ENCODE data around the gene NOTUM. TPM values are rescaled to one million over a fixed set of nuclear protein-coding genes. Genes with fewer than 3 reads are reported as not detected.

NOTUM gene
- total and polyA plus RNA-seq, 10 of the 15 experiments (the other 5 are each of a cell fraction or from before 2014, with no cell fraction given) = 0.04 to 0.13 TPM; not detected in 8

GRCh38 chr17:81904600-81905423 lies 56.2 kb downstream of the NOTUM start:
- H3K4me3 ChIP-seq = no peak overlapping the region
- H3K27ac ChIP-seq (ENCODE audit: control insufficient read depth, insufficient read depth) = no peak overlapping the region
- no peaks in the 10 kb centered on the region; a peak in 1 of 4 replicates for H3K27me3 ChIP-seq (replicated peaks in 1 of 2; ENCODE audit: control insufficient read depth in 2 of 2, insufficient read depth in 2 of 2, low read length in 1 of 2)
- no peak overlapping the region for H2AFZ ChIP-seq (ENCODE audit: control insufficient read depth, low read depth, low read length)
- H3K4me1 ChIP-seq (ENCODE audit: control insufficient read depth, insufficient read depth, low read length) = no peaks in the 10 kb centered on the region
- BruUV-seq (replicated peaks) = no TSS peak
- CTCF ChIA-PET = no interaction called here
- H3K9ac ChIP-seq (ENCODE audit: control insufficient read depth, insufficient read depth, low read length) = no peak overlapping the region
- peaks cover 3 to 4% of the 10 kb centered on the region in 2 experiments; a peak in 3 of 4 replicates for H3K36me3 ChIP-seq (ENCODE audit: control insufficient read depth in 2 of 2, insufficient read depth in 2 of 2, low read length in 1 of 2)
- in situ Hi-C loops (cut with MboI) = no loop called here
- H3K79me2 ChIP-seq (ENCODE audit: control insufficient read depth, insufficient read depth, low read length) = peaks cover 3% of the 10 kb centered on the region
- RAD21 ChIA-PET (ENCODE audit: unreplicated experiment) = no interaction called here
- POLR2A ChIA-PET = no interaction called here
- H3K4me2 ChIP-seq (ENCODE audit: control insufficient read depth, insufficient read depth) = no peak overlapping the region
- WGBS (ENCODE audit: insufficient coverage, insufficient replicate concordance, low lambda C conversion rate, missing lambda C conversion rate) = 93% methylated on average over 24 of the region's 28 CpGs
- FAIRE-seq = no peak
- SMC1A ChIA-PET (ENCODE audit: uncharacterized antibody, unreplicated experiment) = no interaction called here
- no peak for DNase-seq (ENCODE audit: low read depth, low spot score)
- intact Hi-C loops (cut with micrococcal nuclease; ENCODE audit: unreplicated experiment) = no loop called here
- no peaks in the 10 kb centered on the region for H3K9me3 ChIP-seq (replicated peaks; ENCODE audit: control insufficient read depth, insufficient read depth, low read length)
- no peak for ATAC-seq
- no peaks in the 10 kb centered on the region for H4K20me1 ChIP-seq (ENCODE audit: control insufficient read depth, insufficient read depth)
- TF ChIP-seq HDGF (IDR thresholded peaks at IDR 0.05) (no peak), IKZF1 (conservative IDR thresholded peaks at IDR 0.05) (no peak), POLR2AphosphoS5 (IDR thresholded peaks at IDR 0.05; ENCODE audit: low read length) (no peak), IRF3 (IDR thresholded peaks at IDR 0.05) (no peak), IKZF2 (IDR thresholded peaks at IDR 0.05) (no peak), CBX3 (IDR thresholded peaks at IDR 0.05; ENCODE audit: borderline replicate concordance, low read depth) (no peak), USF2 (IDR thresholded peaks at IDR 0.05; ENCODE audit: borderline replicate concordance, low read depth, low read length) (no peak), ZNF592 (IDR thresholded peaks at IDR 0.05) (no peak), SREBF2 (IDR thresholded peaks at IDR 0.05; ENCODE audit: low read length) (no peak), RAD51 (IDR thresholded peaks at IDR 0.05) (no peak), MXI1 (IDR thresholded peaks at IDR 0.05; ENCODE audit: low read depth, low read length) (no peak), CUX1 (IDR thresholded peaks at IDR 0.05; ENCODE audit: insufficient replicate concordance, low read depth, low read length) (no peak), KDM1A (IDR thresholded peaks at IDR 0.05; ENCODE audit: borderline replicate concordance) (no peak)
